OCI-LY1 (cell line): ENCODE results near the gene IGFALS.

ENCODE experiments used
- CTCF ChIP-seq: fragments of 200-600 bp; sonication (generic), shearing (Covaris generic); IDR thresholded peaks from 2 replicates; pipeline ENCODE4 v1.5.1; 2017; ENCODE audit warnings: mild to moderate bottlenecking, antibody characterized with exemption, low read length, moderate library complexity, mixed read lengths
- EZH2 ChIP-seq: fragments of 200-600 bp; sonication (generic), shearing (Covaris generic); IDR thresholded peaks from 2 replicates; pipeline ENCODE4 v1.8.0; 2017; ENCODE audit warnings: borderline replicate concordance, mixed run types, mild to moderate bottlenecking, antibody characterized with exemption, low read length, moderate library complexity, mixed read lengths

- TF ChIP-seq CTCF (no peak), EZH2 (no peak)
Measured at GRCh38 chr16:1774448-1774780, 19.1 kb downstream of the IGFALS start.
